Adipocyte (in vitro differentiated cells): ENCODE data around the gene OFD1.
A peak's percentile ranks its signal among the peaks of the same experiment; 100 is the strongest.

Experiments used
- DNase-seq: peaks from one replicate; pipeline ENCODE4 v3.0.0-alpha.2; 2015; ENCODE audit warnings: low read depth
- H3K27me3 ChIP-seq: replicated peaks from 2 replicates; pipeline ENCODE4 v1.7.0; 2013; ENCODE audit warnings: mild to moderate bottlenecking, low read length, moderate library complexity; ENCODE audit not compliant: control insufficient read depth, insufficient read depth
- H3K36me3 ChIP-seq: 2 replicates; pipeline ENCODE4 v1.7.0; 2013; ENCODE audit warnings: low read length, mild to moderate bottlenecking, moderate library complexity; ENCODE audit not compliant: control insufficient read depth, insufficient read depth, severe bottlenecking
- H3K4me1 ChIP-seq: 2 replicates; pipeline ENCODE4 v1.7.0; 2013; ENCODE audit warnings: mild to moderate bottlenecking, low read length, moderate library complexity; ENCODE audit not compliant: control insufficient read depth, insufficient read depth
- H3K4me3 ChIP-seq: 2 replicates; pipeline ENCODE4 v1.7.0; 2013; ENCODE audit warnings: mild to moderate bottlenecking, low read length, moderate library complexity
- H3K9ac ChIP-seq: 2 replicates; pipeline ENCODE4 v1.7.0; 2013; ENCODE audit warnings: mild to moderate bottlenecking, low read length, moderate library complexity
- H3K9me3 ChIP-seq: 2 replicates; pipeline ENCODE4 v1.7.0; 2013; ENCODE audit warnings: mild to moderate bottlenecking, low read length, moderate library complexity; ENCODE audit not compliant: control insufficient read depth

Gene OFD1

DNA sequence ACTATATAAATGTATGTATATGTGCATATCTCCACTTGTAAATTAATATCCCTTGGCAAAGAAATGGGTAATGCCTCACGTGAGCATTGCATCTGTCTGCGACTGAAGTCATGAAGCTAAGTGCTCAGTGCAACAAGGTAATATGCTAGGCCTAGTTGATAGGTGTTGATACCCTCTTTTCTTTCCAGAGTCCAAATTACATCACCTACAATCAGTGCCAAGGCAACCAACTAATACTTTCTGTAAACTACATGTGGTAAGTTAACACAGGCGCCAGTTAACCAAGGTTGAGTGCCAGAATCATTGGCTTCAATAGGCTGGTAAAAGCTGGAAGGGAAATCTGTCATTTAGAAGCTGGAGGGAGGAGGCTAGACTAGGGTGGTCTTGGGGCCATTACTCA, 41.3 kb downstream of the OFD1 start:
- no peak overlapping the region for H3K4me3 ChIP-seq
- H3K4me1 ChIP-seq: peaks cover 8% of the 10 kb centered on the region
- DNase-seq: no peak
- H3K9ac ChIP-seq: no peak overlapping the region
- no peaks in the 10 kb centered on the region for H3K9me3 ChIP-seq
- H3K27me3 ChIP-seq: no peaks in the 10 kb centered on the region
- H3K36me3 ChIP-seq: peaks cover 22% of the 10 kb centered on the region

GRCh38 chrX:13776387-13776786, 41.8 kb downstream of the OFD1 start:
- H3K27me3 ChIP-seq: no peaks in the 10 kb centered on the region
- H3K9ac ChIP-seq: no peak overlapping the region
- DNase-seq: no peak
- no peaks in the 10 kb centered on the region for H3K9me3 ChIP-seq
- H3K36me3 ChIP-seq: peaks cover 22% of the 10 kb centered on the region
- H3K4me1 ChIP-seq: peaks cover 8% of the 10 kb centered on the region
- H3K4me3 ChIP-seq: no peak overlapping the region

- DNase-seq: peak; percentile 62
- peaks cover 20% of the 10 kb centered on the region for H3K27me3 ChIP-seq
- no peak overlapping the region for H3K4me3 ChIP-seq
- peaks cover 21% of the 10 kb centered on the region for H3K36me3 ChIP-seq
- H3K9ac ChIP-seq: no peak overlapping the region
- H3K4me1 ChIP-seq: peaks cover 8% of the 10 kb centered on the region
- H3K9me3 ChIP-seq: no peaks in the 10 kb centered on the region
These were observed 44.4 kb downstream of the OFD1 start for GRCh38 chrX:13778916-13779315.

GRCh38 chrX:13780868-13781427, 46.4 kb downstream of the OFD1 start:
- H3K4me3 ChIP-seq: no peak overlapping the region
- H3K27me3 ChIP-seq: peaks cover 27% of the 10 kb centered on the region
- DNase-seq: no peak
- H3K36me3 ChIP-seq: peaks cover 4% of the 10 kb centered on the region
- H3K9ac ChIP-seq: no peak overlapping the region
- no peaks in the 10 kb centered on the region for H3K9me3 ChIP-seq
- H3K4me1 ChIP-seq: peaks cover 8% of the 10 kb centered on the region

DNA sequence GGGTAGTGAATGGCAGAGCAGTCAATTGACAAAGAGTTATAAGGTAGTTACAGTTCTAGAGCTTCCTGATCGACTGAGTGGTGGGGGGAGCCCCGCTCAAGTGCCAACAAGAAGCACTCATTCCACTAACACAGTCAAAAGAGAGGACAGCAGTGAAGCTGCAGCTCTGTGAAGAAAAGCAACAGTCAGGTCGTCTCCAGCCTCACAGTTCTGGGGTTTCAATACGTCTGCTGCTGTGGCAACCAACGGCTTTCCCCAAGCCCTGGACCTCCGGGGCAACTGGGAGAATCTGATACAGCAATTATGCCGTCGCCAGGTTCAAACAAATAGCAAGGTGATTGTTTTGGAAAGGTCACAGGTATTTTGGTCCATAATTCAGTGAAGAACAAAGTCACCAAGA, 51.5 kb downstream of the OFD1 start:
- DNase-seq: no peak
- Histone ChIP-seq H3K4me1 (no peaks in the 10 kb centered on the region), H3K4me3 (no peak overlapping the region), H3K9ac (no peak overlapping the region), H3K36me3 (no peaks in the 10 kb centered on the region), H3K27me3 (peaks cover 32% of the 10 kb centered on the region), H3K9me3 (no peaks in the 10 kb centered on the region)

GRCh38 chrX:13790206-13791131, 55.9 kb downstream of the OFD1 start:
- Histone ChIP-seq H3K27me3 (peaks cover 20% of the 10 kb centered on the region), H3K9ac (no peak overlapping the region), H3K4me3 (no peak overlapping the region), H3K36me3 (no peaks in the 10 kb centered on the region), H3K9me3 (no peaks in the 10 kb centered on the region), H3K4me1 (no peaks in the 10 kb centered on the region)
- DNase-seq: no peak

- H3K4me3 ChIP-seq: no peak overlapping the region
- H3K9ac ChIP-seq: no peak overlapping the region
- DNase-seq: no peak
- H3K4me1 ChIP-seq: no peaks in the 10 kb centered on the region
- peaks cover 20% of the 10 kb centered on the region for H3K27me3 ChIP-seq
- no peaks in the 10 kb centered on the region for H3K36me3 ChIP-seq
- H3K9me3 ChIP-seq: no peaks in the 10 kb centered on the region
These were observed 56.6 kb downstream of the OFD1 start for GRCh38 chrX:13791145-13791544.

DNA sequence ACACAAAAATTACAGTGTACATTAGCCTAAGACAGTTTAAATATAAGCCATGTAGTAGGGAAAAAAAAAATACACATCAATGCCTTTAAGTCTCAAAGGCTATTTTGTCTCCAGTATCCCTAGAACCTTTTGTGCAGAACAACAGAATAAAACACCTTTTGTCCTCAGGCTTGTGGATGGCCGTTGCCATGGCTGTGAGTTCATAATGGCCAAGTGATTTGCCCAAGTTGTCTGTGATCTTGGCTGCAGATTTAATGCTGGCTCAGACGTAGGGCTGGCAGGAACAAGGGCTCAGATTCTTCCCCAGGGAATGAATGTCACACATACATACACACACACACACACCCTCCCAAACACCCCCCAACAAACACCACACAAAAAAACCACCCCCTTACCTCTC, 57.0 kb downstream of the OFD1 start:
- Histone ChIP-seq H3K27me3 (peaks cover 23% of the 10 kb centered on the region), H3K4me3 (no peak overlapping the region), H3K4me1 (no peaks in the 10 kb centered on the region), H3K9ac (no peak overlapping the region), H3K9me3 (no peaks in the 10 kb centered on the region), H3K36me3 (no peaks in the 10 kb centered on the region)
- no peak for DNase-seq

DNA sequence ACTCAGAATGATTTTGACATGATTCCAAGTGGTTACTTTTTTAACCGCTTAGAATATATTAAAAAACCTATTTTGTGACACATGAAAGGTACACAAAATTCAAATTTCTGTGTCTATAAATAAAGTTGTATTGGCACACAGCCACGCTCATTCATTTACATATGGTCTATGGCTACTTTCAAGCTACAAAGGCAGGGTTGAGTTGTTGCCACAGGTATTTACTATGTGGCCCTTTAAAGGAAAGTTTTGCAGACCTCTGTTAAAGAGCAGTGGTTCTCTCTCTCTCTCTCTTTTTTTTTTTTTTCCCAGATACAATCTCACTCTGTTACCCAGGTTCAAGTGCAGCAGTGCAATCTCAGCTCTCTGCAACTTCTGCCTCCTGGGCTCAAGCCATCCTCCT, 59.3 kb downstream of the OFD1 start:
- Histone ChIP-seq H3K9ac (no peak overlapping the region), H3K36me3 (no peaks in the 10 kb centered on the region), H3K4me1 (no peaks in the 10 kb centered on the region), H3K9me3 (no peaks in the 10 kb centered on the region), H3K4me3 (no peak overlapping the region), H3K27me3 (peaks cover 25% of the 10 kb centered on the region)
- DNase-seq: no peak

GRCh38 chrX:13794417-13794816, 59.9 kb downstream of the OFD1 start:
- Histone ChIP-seq H3K36me3 (no peaks in the 10 kb centered on the region), H3K27me3 (peaks cover 24% of the 10 kb centered on the region), H3K9ac (no peak overlapping the region), H3K4me3 (no peak overlapping the region), H3K4me1 (no peaks in the 10 kb centered on the region), H3K9me3 (peaks cover under 1% of the 10 kb centered on the region)
- no peak for DNase-seq

GRCh38 chrX:13797512-13797911, 63.0 kb downstream of the OFD1 start:
- Histone ChIP-seq H3K4me1 (no peaks in the 10 kb centered on the region), H3K9me3 (peaks cover 11% of the 10 kb centered on the region), H3K9ac (no peak overlapping the region), H3K36me3 (no peaks in the 10 kb centered on the region), H3K27me3 (peaks cover 42% of the 10 kb centered on the region), H3K4me3 (no peak overlapping the region)
- DNase-seq: no peak
